ENCODE results near the gene SGMS1. TPM values are rescaled to one million over a fixed set of nuclear protein-coding genes. Genes with fewer than 3 reads are reported as not detected.

Gene SGMS1
- total and polyA plus RNA-seq, 2 donors (not counting 3 experiments of a cell fraction or from before 2014, with no cell fraction given), result 9.7 to 23.7 TPM

GRCh38 chr10:50438049-50438936 lies 185.5 kb downstream of the SGMS1 start:
- dilution Hi-C loops (cut with MboI; ENCODE audit: extremely low pct_ligation_motif_present, low sequenced_read_pairs), result no loop called here
- H3K4me2 ChIP-seq (ENCODE audit: insufficient read depth, low read length), result no peak overlapping the region
- intact Hi-C loops (cut with micrococcal nuclease), result no loop called here

GRCh38 chr10:50437248-50437647 lies 186.5 kb downstream of the SGMS1 start:
- CTCF ChIA-PET, result no interaction called here
- POLR2A ChIA-PET, result no interaction called here
- intact Hi-C loops (cut with micrococcal nuclease), result no loop called here
- dilution Hi-C loops (cut with MboI; ENCODE audit: extremely low pct_ligation_motif_present, low sequenced_read_pairs), result no loop called here
- BruUV-seq (replicated peaks), result no TSS peak
- TF ChIP-seq GATA2 (IDR thresholded peaks at IDR 0.05; ENCODE audit: insufficient read depth, insufficient read length, low read depth, low read length), result no peak
- no peak for TF ChIP-seq MYC (IDR thresholded peaks at IDR 0.05; ENCODE audit: low read depth, low read length)
- no peak for TF ChIP-seq JUN (IDR thresholded peaks at IDR 0.05; ENCODE audit: borderline replicate concordance, insufficient read depth, insufficient read length, low read depth)
- TF ChIP-seq POLR2A (IDR thresholded peaks at IDR 0.05; ENCODE audit: low read depth, low read length), result no peak
- TF ChIP-seq, protein P1, sequence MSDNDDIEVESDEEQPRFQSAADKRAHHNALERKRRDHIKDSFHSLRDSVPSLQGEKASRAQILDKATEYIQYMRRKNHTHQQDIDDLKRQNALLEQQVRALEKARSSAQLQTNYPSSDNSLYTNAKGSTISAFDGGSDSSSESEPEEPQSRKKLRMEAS (IDR thresholded peaks at IDR 0.05; ENCODE audit: insufficient read depth, insufficient read length), result no peak
- TF ChIP-seq, protein P2, sequence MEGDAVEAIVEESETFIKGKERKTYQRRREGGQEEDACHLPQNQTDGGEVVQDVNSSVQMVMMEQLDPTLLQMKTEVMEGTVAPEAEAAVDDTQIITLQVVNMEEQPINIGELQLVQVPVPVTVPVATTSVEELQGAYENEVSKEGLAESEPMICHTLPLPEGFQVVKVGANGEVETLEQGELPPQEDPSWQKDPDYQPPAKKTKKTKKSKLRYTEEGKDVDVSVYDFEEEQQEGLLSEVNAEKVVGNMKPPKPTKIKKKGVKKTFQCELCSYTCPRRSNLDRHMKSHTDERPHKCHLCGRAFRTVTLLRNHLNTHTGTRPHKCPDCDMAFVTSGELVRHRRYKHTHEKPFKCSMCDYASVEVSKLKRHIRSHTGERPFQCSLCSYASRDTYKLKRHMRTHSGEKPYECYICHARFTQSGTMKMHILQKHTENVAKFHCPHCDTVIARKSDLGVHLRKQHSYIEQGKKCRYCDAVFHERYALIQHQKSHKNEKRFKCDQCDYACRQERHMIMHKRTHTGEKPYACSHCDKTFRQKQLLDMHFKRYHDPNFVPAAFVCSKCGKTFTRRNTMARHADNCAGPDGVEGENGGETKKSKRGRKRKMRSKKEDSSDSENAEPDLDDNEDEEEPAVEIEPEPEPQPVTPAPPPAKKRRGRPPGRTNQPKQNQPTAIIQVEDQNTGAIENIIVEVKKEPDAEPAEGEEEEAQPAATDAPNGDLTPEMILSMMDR (IDR thresholded peaks at IDR 0.05; ENCODE audit: extremely low read depth in 1 of 2, insufficient read depth in 1 of 2, low read depth in 1 of 2, low read length in 2 of 2), result no peak
- TF ChIP-seq FOS (IDR thresholded peaks at IDR 0.05; ENCODE audit: borderline replicate concordance, insufficient read depth, low read length), result no peak
- TF ChIP-seq EZH2 (IDR thresholded peaks at IDR 0.05; ENCODE audit: borderline replicate concordance, low read depth, low read length, severe bottlenecking), result no peak
- TF ChIP-seq POLR2AphosphoS5 (IDR thresholded peaks at IDR 0.05; ENCODE audit: insufficient read depth, low read depth, low read length), result no peak
- H2AFZ ChIP-seq (ENCODE audit: low read depth, low read length), result no peak overlapping the region
- peaks cover 1% of the 10 kb centered on the region for H3K4me1 ChIP-seq (ENCODE audit: control insufficient read depth, extremely low read depth, insufficient read depth, low read length)
- H3K9ac ChIP-seq (replicated peaks; ENCODE audit: extremely low read depth, insufficient read depth, low read length), result no peak overlapping the region
- no peak for FAIRE-seq
- H3K4me3 ChIP-seq (replicated peaks in 1 of 3; ENCODE audit: insufficient read depth in 1 of 3, low read depth in 1 of 3, low read length in 3 of 3), result no peak overlapping the region
- no peaks in the 10 kb centered on the region for H3K27me3 ChIP-seq (ENCODE audit: control insufficient read depth in 2 of 2, insufficient read depth in 2 of 2, low read length in 2 of 2)
- no peak overlapping the region for H3K27ac ChIP-seq (ENCODE audit: insufficient read depth, low read depth, low read length)
- no peak for DNase-seq (ENCODE audit: low read depth, low spot score)
- H4K20me1 ChIP-seq (replicated peaks; ENCODE audit: control insufficient read depth, extremely low read depth, insufficient read depth, low read length), result no peaks in the 10 kb centered on the region
- no peaks in the 10 kb centered on the region for H3K9me3 ChIP-seq (replicated peaks; ENCODE audit: control insufficient read depth, insufficient read depth, low read length)
- no peak overlapping the region for H3K4me2 ChIP-seq (ENCODE audit: insufficient read depth, low read length)
- H3K79me2 ChIP-seq (ENCODE audit: control insufficient read depth, insufficient read depth, low read length), result no peaks in the 10 kb centered on the region
- no peaks in the 10 kb centered on the region for H3K36me3 ChIP-seq (ENCODE audit: control insufficient read depth in 2 of 2, extremely low read depth in 1 of 2, insufficient read depth in 2 of 2, low read length in 2 of 2)
- no peaks in the 10 kb centered on the region for H3K9me1 ChIP-seq (replicated peaks; ENCODE audit: control insufficient read depth, extremely low read depth, insufficient read depth, low read length)

More at GRCh38 chr10:50438049-50438936, 185.5 kb downstream of the SGMS1 start:
- no peaks in the 10 kb centered on the region for H3K36me3 ChIP-seq (ENCODE audit: control insufficient read depth in 2 of 2, extremely low read depth in 1 of 2, insufficient read depth in 2 of 2, low read length in 2 of 2)
- H2AFZ ChIP-seq (ENCODE audit: low read depth, low read length), result no peak overlapping the region
- FAIRE-seq (no peak), DNase-seq (ENCODE audit: low read depth, low spot score) (no peak)
- no peak overlapping the region for H3K9ac ChIP-seq (replicated peaks; ENCODE audit: extremely low read depth, insufficient read depth, low read length)
- TF ChIP-seq GATA2 (IDR thresholded peaks at IDR 0.05; ENCODE audit: insufficient read depth, insufficient read length, low read depth, low read length), result no peak
- no peaks in the 10 kb centered on the region for H3K9me1 ChIP-seq (replicated peaks; ENCODE audit: control insufficient read depth, extremely low read depth, insufficient read depth, low read length)
- CTCF ChIA-PET, result no interaction called here
- H3K27me3 ChIP-seq (ENCODE audit: control insufficient read depth in 2 of 2, insufficient read depth in 2 of 2, low read length in 2 of 2), result no peaks in the 10 kb centered on the region
- H3K4me3 ChIP-seq (replicated peaks in 1 of 3; ENCODE audit: insufficient read depth in 1 of 3, low read depth in 1 of 3, low read length in 3 of 3), result no peak overlapping the region
- H3K4me1 ChIP-seq (ENCODE audit: control insufficient read depth, extremely low read depth, insufficient read depth, low read length), result no peaks in the 10 kb centered on the region
- H4K20me1 ChIP-seq (replicated peaks; ENCODE audit: control insufficient read depth, extremely low read depth, insufficient read depth, low read length), result no peaks in the 10 kb centered on the region
- POLR2A ChIA-PET, result no interaction called here
- no peaks in the 10 kb centered on the region for H3K9me3 ChIP-seq (replicated peaks; ENCODE audit: control insufficient read depth, insufficient read depth, low read length)
- no TSS peak for BruUV-seq (replicated peaks)
- H3K27ac ChIP-seq (ENCODE audit: insufficient read depth, low read depth, low read length), result no peak overlapping the region
- H3K79me2 ChIP-seq (ENCODE audit: control insufficient read depth, insufficient read depth, low read length), result no peaks in the 10 kb centered on the region

All from endothelial cell of umbilical vein (primary cell).